ENCODE data around the gene OR51B4. TPM values are rescaled to one million over a fixed set of nuclear protein-coding genes. Genes with fewer than 3 reads are reported as not detected.

Gene OR51B4
- not detected in 2 replicates for total RNA-seq (2021)
- long read RNA-seq: 0 reads

GRCh38 chr11:5301846-5302245 is at the start of gene OR51B4:
TSS of gene OR51B4 (minus strand) at chr11:5301946. CDS start at chr11:5301946, 0 bp downstream.
- no peak within 1 kb of the TSS; a peak in 1 of 7 replicates for H3K27ac Mint-ChIP-seq
- Histone ChIP-seq H3K79me1 (ENCODE audit: insufficient read depth, low read depth, low read length, poor library complexity, severe bottlenecking) (no peaks in the 10 kb centered on the region), H2BK12ac (ENCODE audit: insufficient read length, low read depth, low read length) (no peak within 1 kb of the TSS), H2AFZ (ENCODE audit: low read length) (no peak within 1 kb of the TSS), H4K91ac (ENCODE audit: insufficient read length, low read depth, low read length) (no peak within 1 kb of the TSS), H2BK20ac (ENCODE audit: low read depth, low read length, poor library complexity, severe bottlenecking) (no peak within 1 kb of the TSS), H4K8ac (replicated peaks; ENCODE audit: insufficient read length, low read depth, low read length) (no peak within 1 kb of the TSS), H4K5ac (ENCODE audit: insufficient read length, low read depth, low read length) (no peak within 1 kb of the TSS), H2BK15ac (ENCODE audit: low read depth, low read length) (no peak within 1 kb of the TSS), H3K18ac (ENCODE audit: insufficient read length, low read depth, low read length) (no peak within 1 kb of the TSS), H3K23ac (ENCODE audit: insufficient read length, low read depth, low read length) (no peak within 1 kb of the TSS), H3K27me3 (ENCODE audit: insufficient read depth, low read length) (no peaks in the 10 kb centered on the region), H3T11ph (ENCODE audit: low read length) (no peak within 1 kb of the TSS), H3K79me2 (ENCODE audit: insufficient read depth, low read length) (no peaks in the 10 kb centered on the region), H3K14ac (ENCODE audit: insufficient read depth, low read length) (no peak within 1 kb of the TSS), H3K56ac (ENCODE audit: insufficient read length, low read depth, low read length) (no peak within 1 kb of the TSS), H4K20me1 (ENCODE audit: control insufficient read depth, insufficient read depth, insufficient read length) (no peaks in the 10 kb centered on the region), H3K9me3 (ENCODE audit: control insufficient read depth, low read depth, low read length) (no peaks in the 10 kb centered on the region), H2AK5ac (ENCODE audit: insufficient read length, low read length) (no peak within 1 kb of the TSS), H3K23me2 (ENCODE audit: insufficient read length, low read depth, low read length, poor library complexity, severe bottlenecking) (no peaks in the 10 kb centered on the region), H3K27ac (ENCODE audit: insufficient read length, low read depth, low read length) (no peak within 1 kb of the TSS), H3K9ac (ENCODE audit: extremely low read depth, insufficient read length, low read length) (no peak within 1 kb of the TSS), H3K4me2 (ENCODE audit: insufficient read depth, insufficient read length, low read length) (no peak within 1 kb of the TSS), H2BK120ac (ENCODE audit: low read depth, low read length, poor library complexity, severe bottlenecking) (no peak within 1 kb of the TSS), H3K4me1 (ENCODE audit: insufficient read depth, low read length) (no peaks in the 10 kb centered on the region), H3K4ac (ENCODE audit: low read depth, low read length) (no peak within 1 kb of the TSS), H2BK5ac (ENCODE audit: insufficient read length, low read length) (no peak within 1 kb of the TSS)
- H3K27me3 Mint-ChIP-seq (ENCODE audit: low read depth): no peaks in the 10 kb centered on the region
- no peak for DNase-seq
- no CpG with 5 or more reads among the region's 2 CpGs for WGBS (ENCODE audit: extremely low coverage, insufficient read length, low lambda C conversion rate)
- TF ChIP-seq CTCF (conservative IDR thresholded peaks at IDR 0.05): no peak
- no peaks in the 10 kb centered on the region for H3K36me3 Mint-ChIP-seq (ENCODE audit: insufficient read depth in 1 of 3, low read depth in 3 of 3)
- H3K4me1 Mint-ChIP-seq: no peaks in the 10 kb centered on the region
- no peak within 1 kb of the TSS for H3K4me3 Mint-ChIP-seq
- no peaks in the 10 kb centered on the region for H3K9me3 Mint-ChIP-seq

Measured in H9 (cell line).